ENCODE measurements around the gene LRATD1.

LRATD1 gene, protein sequence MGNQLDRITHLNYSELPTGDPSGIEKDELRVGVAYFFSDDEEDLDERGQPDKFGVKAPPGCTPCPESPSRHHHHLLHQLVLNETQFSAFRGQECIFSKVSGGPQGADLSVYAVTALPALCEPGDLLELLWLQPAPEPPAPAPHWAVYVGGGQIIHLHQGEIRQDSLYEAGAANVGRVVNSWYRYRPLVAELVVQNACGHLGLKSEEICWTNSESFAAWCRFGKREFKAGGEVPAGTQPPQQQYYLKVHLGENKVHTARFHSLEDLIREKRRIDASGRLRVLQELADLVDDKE

DNA sequence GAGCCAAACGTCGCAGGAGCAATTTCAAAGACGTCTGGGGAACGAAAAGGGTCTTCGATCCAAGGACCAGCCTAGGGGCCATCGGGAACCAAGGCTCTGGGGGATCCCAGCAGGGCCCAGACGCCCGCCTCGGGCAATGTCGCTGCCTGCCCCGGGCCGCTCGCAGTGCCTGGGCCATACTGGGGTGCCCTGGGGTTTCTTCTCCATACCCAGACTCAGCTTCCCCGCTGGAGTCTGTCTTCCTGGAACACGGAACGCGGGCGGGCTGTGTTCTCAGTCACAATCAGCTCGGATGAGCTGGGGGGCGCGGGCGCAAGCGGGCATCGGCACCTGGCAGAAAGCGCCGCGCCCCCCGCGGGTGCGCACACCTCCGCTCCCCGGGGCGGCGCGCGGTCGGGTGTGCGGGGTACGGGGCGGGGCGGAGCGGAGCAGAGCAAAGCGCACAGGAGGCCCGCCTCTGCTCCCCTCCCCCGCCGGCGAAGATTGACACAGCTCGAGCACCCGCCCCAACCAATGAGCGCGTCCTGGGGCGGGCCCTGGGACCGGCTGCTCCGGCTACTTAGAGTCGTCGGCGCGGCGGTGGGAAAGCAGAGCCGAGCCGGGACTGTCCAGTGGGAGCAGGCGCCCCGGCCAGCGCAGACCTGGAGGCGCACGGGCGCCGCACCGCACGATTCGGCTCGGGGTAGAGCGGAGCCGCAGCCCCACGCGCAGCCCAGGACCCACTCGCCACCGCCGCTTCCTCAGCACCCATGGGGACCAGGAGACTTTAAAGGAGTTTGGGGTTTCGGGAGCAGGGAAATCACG is at the start of gene LRATD1:
Gene LRATD1, plus strand, starts transcription at position 585 of the 804 bp plus-strand sequence. CDS start 1,263 bp downstream, outside the sequence.
- no peak for DNase-seq (ENCODE audit: low read depth)
- H3K4me3 ChIP-seq (ENCODE audit: low read depth, low read length) = no peak within 1 kb of the TSS
- TF ChIP-seq, protein P1, sequence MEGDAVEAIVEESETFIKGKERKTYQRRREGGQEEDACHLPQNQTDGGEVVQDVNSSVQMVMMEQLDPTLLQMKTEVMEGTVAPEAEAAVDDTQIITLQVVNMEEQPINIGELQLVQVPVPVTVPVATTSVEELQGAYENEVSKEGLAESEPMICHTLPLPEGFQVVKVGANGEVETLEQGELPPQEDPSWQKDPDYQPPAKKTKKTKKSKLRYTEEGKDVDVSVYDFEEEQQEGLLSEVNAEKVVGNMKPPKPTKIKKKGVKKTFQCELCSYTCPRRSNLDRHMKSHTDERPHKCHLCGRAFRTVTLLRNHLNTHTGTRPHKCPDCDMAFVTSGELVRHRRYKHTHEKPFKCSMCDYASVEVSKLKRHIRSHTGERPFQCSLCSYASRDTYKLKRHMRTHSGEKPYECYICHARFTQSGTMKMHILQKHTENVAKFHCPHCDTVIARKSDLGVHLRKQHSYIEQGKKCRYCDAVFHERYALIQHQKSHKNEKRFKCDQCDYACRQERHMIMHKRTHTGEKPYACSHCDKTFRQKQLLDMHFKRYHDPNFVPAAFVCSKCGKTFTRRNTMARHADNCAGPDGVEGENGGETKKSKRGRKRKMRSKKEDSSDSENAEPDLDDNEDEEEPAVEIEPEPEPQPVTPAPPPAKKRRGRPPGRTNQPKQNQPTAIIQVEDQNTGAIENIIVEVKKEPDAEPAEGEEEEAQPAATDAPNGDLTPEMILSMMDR (IDR thresholded peaks at IDR 0.05; ENCODE audit: insufficient read depth, low read depth, low read length, missing control alignments) = no peak

DNA sequence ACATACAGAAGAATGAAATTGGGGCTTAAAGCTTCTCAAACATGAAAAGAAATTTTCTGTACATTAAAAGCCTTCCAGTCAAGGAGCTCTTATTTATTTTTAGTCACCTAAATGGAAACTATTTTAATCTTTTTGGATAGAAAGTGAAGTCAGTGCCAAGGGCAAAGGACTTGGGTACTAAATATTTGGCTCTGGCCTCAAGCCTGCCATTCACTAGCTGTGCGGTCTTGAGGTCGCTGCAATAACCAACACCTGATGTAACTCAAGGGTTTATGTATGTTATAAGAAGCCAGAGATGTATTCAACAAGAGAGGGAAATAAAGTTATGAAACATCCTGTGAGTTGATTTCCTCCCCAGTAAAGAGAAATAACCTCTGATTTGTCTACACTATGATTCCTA is 49.5 kb upstream of the LRATD1 start:
- H3K4me3 ChIP-seq (ENCODE audit: low read depth, low read length) = no peak overlapping the region
- TF ChIP-seq, protein P1 (IDR thresholded peaks at IDR 0.05; ENCODE audit: insufficient read depth, low read depth, low read length, missing control alignments) = no peak

GRCh38 chr2:14583802-14584201 is 48.7 kb upstream of the LRATD1 start:
- no peak for DNase-seq (ENCODE audit: low read depth)
- H3K4me3 ChIP-seq (ENCODE audit: low read depth, low read length) = no peak overlapping the region
- TF ChIP-seq, protein P1 (IDR thresholded peaks at IDR 0.05; ENCODE audit: insufficient read depth, low read depth, low read length, missing control alignments) = no peak

More for the DNA sequence above, 49.5 kb upstream of the LRATD1 start:
- DNase-seq (ENCODE audit: low read depth) = no peak

GRCh38 chr2:14587119-14587518 is 45.4 kb upstream of the LRATD1 start:
- H3K4me3 ChIP-seq (ENCODE audit: low read depth, low read length) = no peak overlapping the region
- no peak for DNase-seq (ENCODE audit: low read depth)
- TF ChIP-seq, protein P1 (IDR thresholded peaks at IDR 0.05; ENCODE audit: insufficient read depth, low read depth, low read length, missing control alignments) = no peak

GRCh38 chr2:14601156-14601770 is 31.3 kb upstream of the LRATD1 start:
- H3K4me3 ChIP-seq (ENCODE audit: low read depth, low read length) = no peak overlapping the region
- no peak for DNase-seq (ENCODE audit: low read depth)
- TF ChIP-seq, protein P1 (IDR thresholded peaks at IDR 0.05; ENCODE audit: insufficient read depth, low read depth, low read length, missing control alignments) = no peak

DNA sequence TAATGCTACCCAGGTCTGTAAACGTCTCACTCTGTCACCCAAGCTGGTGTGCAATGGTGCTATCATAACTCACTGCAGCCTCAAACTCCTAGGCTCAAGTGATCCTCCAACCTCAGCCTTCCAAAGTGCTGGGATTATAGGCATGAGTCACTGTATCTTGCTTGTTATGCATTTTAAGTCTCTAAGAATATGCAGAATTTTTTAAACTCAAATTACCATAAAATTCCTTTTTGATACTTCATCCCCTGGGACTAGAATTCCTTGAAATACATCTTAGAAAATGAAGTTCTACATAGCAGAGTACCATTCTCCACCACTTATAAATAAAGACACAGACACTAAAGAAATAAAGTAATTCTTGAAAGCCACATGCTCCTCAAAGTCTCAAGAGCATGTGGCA is 30.2 kb upstream of the LRATD1 start:
- no peak for DNase-seq (ENCODE audit: low read depth)
- no peak overlapping the region for H3K4me3 ChIP-seq (ENCODE audit: low read depth, low read length)
- TF ChIP-seq, protein P1 (IDR thresholded peaks at IDR 0.05; ENCODE audit: insufficient read depth, low read depth, low read length, missing control alignments) = no peak
